GM12891 (cell line): ENCODE results near the gene ITM2B.

ENCODE experiments used
- POLR2A ChIP-seq: IDR thresholded peaks from 2 replicates; pipeline ENCODE4 v1.6.1; 2011; ENCODE audit warnings: low read depth, low read length, control low read depth
- POLR2AphosphoS5 ChIP-seq: IDR thresholded peaks from 2 replicates; pipeline ENCODE4 v1.6.1; 2011; ENCODE audit warnings: low read depth, low read length, control low read depth

- no peak for TF ChIP-seq POLR2A
- no peak for TF ChIP-seq POLR2AphosphoS5
Observed at GRCh38 chr13:48266701-48267639, 34.0 kb downstream of the ITM2B start.
